Stimulated activated CD8-positive, alpha-beta memory T cell treated with anti-CD3 and anti-CD28 coated beads, Interleukin-15, amount 100 ng/mL, for 24 hours (primary cell): ENCODE results near the gene SETX.
A peak's percentile ranks its signal among the peaks of the same experiment; 100 is the strongest.
"Not testable (repeated sequence)": the region's sequence is repeated elsewhere in the genome, so short reads cannot be mapped to it uniquely, and the experiment has no call there.

Experiments used
- DNase-seq: peaks from one replicate; pipeline ENCODE4 v3.0.0-alpha.2; 2020; ENCODE audit warnings: low read depth

SETX gene

GRCh38 chr9:132354637-132355355 lies at the start of gene SETX:
TSS of gene SETX (minus strand) at chr9:132354986. CDS start at chr9:132349428, 5,558 bp downstream.
- DNase-seq: peak; percentile 95

GRCh38 chr9:132404228-132404881 lies 49.6 kb upstream of the SETX start:
- DNase-seq: no peak

GRCh38 chr9:132401824-132402223 lies 47.0 kb upstream of the SETX start:
- DNase-seq: no peak

GRCh38 chr9:132395560-132395959 lies 40.8 kb upstream of the SETX start:
- DNase-seq: no peak

GRCh38 chr9:132391449-132391848 lies 36.7 kb upstream of the SETX start:
- no peak for DNase-seq

- DNase-seq: no peak
Measured at GRCh38 chr9:132390966-132391365, 36.2 kb upstream of the SETX start.

GRCh38 chr9:132387133-132387532 lies 32.3 kb upstream of the SETX start:
- DNase-seq: no peak

- DNase-seq: no peak
Measured at GRCh38 chr9:132384376-132384775, 29.6 kb upstream of the SETX start.

GRCh38 chr9:132383462-132383883 lies 28.7 kb upstream of the SETX start:
- DNase-seq: no peak

- no peak for DNase-seq
Measured at GRCh38 chr9:132381966-132382541, 27.3 kb upstream of the SETX start.

- DNase-seq: not testable (repeated sequence)
Measured at GRCh38 chr9:132378416-132378815, 23.6 kb upstream of the SETX start.

- DNase-seq: not testable (repeated sequence)
Measured at GRCh38 chr9:132377769-132378168, 23.0 kb upstream of the SETX start.

GRCh38 chr9:132372177-132373095 lies 17.6 kb upstream of the SETX start:
- no peak for DNase-seq

GRCh38 chr9:132370592-132370991 lies 15.8 kb upstream of the SETX start:
- no peak for DNase-seq

GRCh38 chr9:132369421-132369820 lies 14.6 kb upstream of the SETX start:
- no peak for DNase-seq

- DNase-seq: no peak
Measured at GRCh38 chr9:132367613-132368313, 13.0 kb upstream of the SETX start.

- no peak for DNase-seq
Measured at GRCh38 chr9:132366481-132366880, 11.7 kb upstream of the SETX start.

GRCh38 chr9:132365986-132366385 lies 11.2 kb upstream of the SETX start:
- no peak for DNase-seq

GRCh38 chr9:132364068-132364467 lies 9.3 kb upstream of the SETX start:
- no peak for DNase-seq

GRCh38 chr9:132357764-132358163 lies 3.0 kb upstream of the SETX start:
- DNase-seq: no peak

- no peak for DNase-seq
Measured at GRCh38 chr9:132356324-132356924, 1.6 kb upstream of the SETX start.
